SK-N-SH (cell line): ENCODE measurements around the gene NPR1. TPM values are rescaled to one million over a fixed set of nuclear protein-coding genes. Genes with fewer than 3 reads are reported as not detected.

ENCODE experiments used
- CTCF ChIA-PET: fragments of 300-600, 350-600 bp; formaldehyde crosslinking; extraction: SDS; loops from one replicate; lab custom pipeline; 2021; lab: Yijun Ruan, JAX
- POLR2A ChIA-PET: fragments of 350-600 bp; sonication (Branson Sonifier 250); formaldehyde crosslinking; extraction: SDS; loops from one replicate; lab custom pipeline; 2020; ENCODE audit warnings: antibody characterized with exemption, inconsistent platforms; lab: Yijun Ruan, JAX
- DNase-seq: peaks from one replicate; pipeline ENCODE4 v3.0.0; 2012
- H2AFZ ChIP-seq: fragments of 200-600 bp; sonication (generic); 2 replicates; pipeline ENCODE4 v1.8.1; 2016; ENCODE audit warnings: antibody characterized with exemption, mild to moderate bottlenecking, low read depth
- H3F3A ChIP-seq: fragments of 200-600 bp; sonication (generic); replicated peaks from 2 replicates; pipeline ENCODE3; 2016; ENCODE audit warnings: antibody characterized with exemption, mild to moderate bottlenecking; ENCODE audit not compliant: insufficient read depth
- H3K27ac ChIP-seq, 2 experiments: fragments of 200-500 bp in 1 of 2; fragments of 200-600 bp in 1 of 2; sonication (Bioruptor generic) in 1 of 2; sonication (generic), shearing (Covaris generic) in 1 of 2; 2 replicates each; pipeline versions ENCODE4 v1.5.1 to v1.6.1; 2014 to 2016; ENCODE audit warnings: low read depth in 2 of 2, inconsistent platforms in 1 of 2, low read length in 1 of 2, mild to moderate bottlenecking in 1 of 2, mixed read lengths in 1 of 2
- H3K27me3 ChIP-seq: fragments of 200-600 bp; sonication (generic), shearing (Covaris generic); 2 replicates; pipeline ENCODE4 v1.6.1; 2016; ENCODE audit warnings: mixed run types; ENCODE audit not compliant: insufficient read depth
- H3K36me3 ChIP-seq, 2 experiments: fragments of 200-500 bp in 1 of 2; fragments of 200-600 bp in 1 of 2; sonication (Bioruptor generic) in 1 of 2; sonication (generic) in 1 of 2; replicated peaks in 1 of 2; 2 replicates each; pipeline versions ENCODE3 to v1.5.1; 2014 to 2016; ENCODE audit warnings: low read length in 1 of 2, mild to moderate bottlenecking in 1 of 2; ENCODE audit not compliant: insufficient read depth in 2 of 2, control insufficient read depth in 1 of 2
- H3K4me1 ChIP-seq, 2 experiments: fragments of 200-500 bp in 1 of 2; fragments of 200-600 bp in 1 of 2; sonication (Bioruptor generic) in 1 of 2; sonication (generic), shearing (Covaris generic) in 1 of 2; 2 replicates each; pipeline versions ENCODE4 v1.5.1 to v1.6.1; 2014 to 2016; ENCODE audit warnings: low read depth in 1 of 2, low read length in 1 of 2, mixed run types in 1 of 2; ENCODE audit not compliant: insufficient read depth in 2 of 2, control insufficient read depth in 1 of 2
- H3K4me2 ChIP-seq: fragments of 200-600 bp; sonication (generic), shearing (Covaris generic); 2 replicates; pipeline ENCODE4 v1.6.1; 2017; ENCODE audit warnings: mixed run types
- H3K4me3 ChIP-seq, 2 experiments: fragments of 200-500 bp in 1 of 2; fragments of 200-600 bp in 1 of 2; sonication (Bioruptor generic) in 1 of 2; sonication (generic), shearing (Covaris generic) in 1 of 2; 2 replicates each; pipeline versions ENCODE4 v1.5.1 to v1.8.1; 2014 to 2016; ENCODE audit warnings: low read depth in 2 of 2, inconsistent platforms in 1 of 2, low read length in 1 of 2, mild to moderate bottlenecking in 1 of 2, mixed read lengths in 1 of 2, moderate library complexity in 1 of 2
- H3K79me2 ChIP-seq: fragments of 200-600 bp; sonication (generic); 2 replicates; pipeline ENCODE4 v1.8.1; 2017; ENCODE audit warnings: mild to moderate bottlenecking; ENCODE audit not compliant: insufficient read depth
- H3K9ac ChIP-seq: fragments of 200-600 bp; sonication (generic); 2 replicates; pipeline ENCODE4 v1.6.1; 2017; ENCODE audit warnings: mixed run types
- H3K9me2 ChIP-seq: fragments of 200-600 bp; sonication (generic); 2 replicates; pipeline ENCODE4 v1.6.1; 2017; ENCODE audit warnings: mixed run types
- H3K9me3 ChIP-seq: fragments of 200-600 bp; sonication (generic); 2 replicates; pipeline ENCODE4 v1.6.1; 2017; ENCODE audit warnings: mixed run types, mild to moderate bottlenecking, moderate library complexity
- H4K20me1 ChIP-seq: fragments of 200-600 bp; sonication (generic); 2 replicates; pipeline ENCODE4 v1.6.1; 2017; ENCODE audit warnings: mild to moderate bottlenecking, mixed run types; ENCODE audit not compliant: insufficient read depth
- CHD2 ChIP-seq: fragments of 150-350 bp; IDR thresholded peaks from 2 replicates; pipeline ENCODE4 v1.6.1; 2018; ENCODE audit warnings: low read length; ENCODE audit not compliant: partially characterized antibody
- ELF1 ChIP-seq: IDR thresholded peaks from 2 replicates; pipeline ENCODE4 v1.4.0; 2012
- EP300 ChIP-seq, 2 experiments: IDR thresholded peaks; 2 replicates each; pipeline versions ENCODE4 v1.4.0 to v1.6.1; 2012; ENCODE audit warnings: borderline replicate concordance in 1 of 2, low read depth in 1 of 2, low read length in 1 of 2
- EZH2phosphoT487 ChIP-seq: fragments of 200-600 bp; sonication (generic); IDR thresholded peaks from 2 replicates; pipeline ENCODE4 v1.6.1; 2017; ENCODE audit warnings: low read depth, mixed run types, mild to moderate bottlenecking, antibody characterized with exemption, moderate library complexity, borderline replicate concordance
- FOSL2 ChIP-seq: IDR thresholded peaks from 2 replicates; pipeline ENCODE4 v1.4.0; 2012; ENCODE audit warnings: low read depth, mild to moderate bottlenecking, moderate library complexity, borderline replicate concordance
- FOXM1 ChIP-seq: IDR thresholded peaks from 2 replicates; pipeline ENCODE4 v1.4.0; 2012; ENCODE audit warnings: low read depth, mild to moderate bottlenecking
- GATA2 ChIP-seq: sonication (generic); formaldehyde crosslinking; IDR thresholded peaks from 2 replicates; pipeline ENCODE4 v1.5.0; 2020; ENCODE audit warnings: mild to moderate bottlenecking, missing genetic modification reagents
- MXI1 ChIP-seq: IDR thresholded peaks from 2 replicates; pipeline ENCODE4 v1.6.1; 2012; ENCODE audit warnings: mild to moderate bottlenecking, low read depth, low read length, improper control_type of control experiment
- NFIC ChIP-seq: IDR thresholded peaks from 2 replicates; pipeline ENCODE4 v1.4.0; 2012; ENCODE audit warnings: borderline replicate concordance
- NRF1 ChIP-seq: IDR thresholded peaks from 2 replicates; pipeline ENCODE4 v1.6.1; 2012; ENCODE audit warnings: low read depth, mild to moderate bottlenecking, low read length
- POLR2AphosphoS5 ChIP-seq: IDR thresholded peaks from 2 replicates; pipeline ENCODE4 v1.6.1; 2012; ENCODE audit warnings: low read depth, low read length
- RAD21 ChIP-seq: IDR thresholded peaks from 2 replicates; pipeline ENCODE4 v1.6.1; 2012; ENCODE audit warnings: mild to moderate bottlenecking, low read length
- RCOR1 ChIP-seq: fragments of 150-350 bp; IDR thresholded peaks from 2 replicates; pipeline ENCODE4 v1.6.1; 2017; ENCODE audit warnings: antibody characterized with exemption, low read length
- SIN3A ChIP-seq: IDR thresholded peaks from 2 replicates; pipeline ENCODE4 v1.6.1; 2012; ENCODE audit warnings: low read depth, mild to moderate bottlenecking, low read length, moderate library complexity, borderline replicate concordance
- TAF1 ChIP-seq: IDR thresholded peaks from 2 replicates; pipeline ENCODE4 v1.6.1; 2012; ENCODE audit warnings: low read depth, mild to moderate bottlenecking, low read length, moderate library complexity, borderline replicate concordance
- TCF12 ChIP-seq: IDR thresholded peaks from 2 replicates; pipeline ENCODE4 v1.4.0; 2012
- TEAD4 ChIP-seq: IDR thresholded peaks from 2 replicates; pipeline ENCODE4 v1.4.0; 2012; ENCODE audit warnings: mild to moderate bottlenecking, borderline replicate concordance; ENCODE audit not compliant: insufficient read depth
- WGBS: methylation state at CpG from one replicate; pipeline ENCODE4 v1.1.6; 2017; ENCODE audit warnings: low lambda C conversion rate; 5-methylcytosine and 5-hydroxymethylcytosine counted together
- polyA plus RNA-seq, 3 experiments: library from polyadenylated mRNA; depleted of rRNA; stranded (reverse); fragments of >200 nt; gene quantifications; 2 replicates each; pipeline ENCODE4 v1.2.3, GENCODE V29; 2012
- TF ChIP-seq, protein P1 (sequence below): IDR thresholded peaks from 2 replicates; pipeline ENCODE4 v1.6.1; 2012; ENCODE audit warnings: mild to moderate bottlenecking, low read depth, low read length, moderate library complexity
- TF ChIP-seq, protein P2 (sequence below): IDR thresholded peaks from 2 replicates; pipeline ENCODE4; 2012
- TF ChIP-seq, protein P3 (sequence below): IDR thresholded peaks from 2 replicates; pipeline ENCODE4 v1.4.0; 2012; ENCODE audit warnings: low read depth, borderline replicate concordance
- TF ChIP-seq, protein P4 (sequence below): fragments of 200-600 bp; sonication (generic); IDR thresholded peaks from 2 replicates; pipeline ENCODE4 v1.6.1; 2017; ENCODE audit warnings: antibody characterized with exemption, mild to moderate bottlenecking, moderate library complexity
- TF ChIP-seq, protein P5 (sequence below): IDR thresholded peaks from 2 replicates; pipeline ENCODE4 v1.4.0; 2012; ENCODE audit warnings: low read depth
- TF ChIP-seq, protein P6 (sequence below): fragments of 150-350 bp; IDR thresholded peaks from 2 replicates; pipeline ENCODE4 v1.6.1; 2017; ENCODE audit warnings: antibody characterized with exemption, low read length, low read depth, borderline replicate concordance

NPR1 gene
- polyA plus RNA-seq, 1 of the 3 experiments (the other 2 are of a cell fraction): 0.12 TPM

DNA sequence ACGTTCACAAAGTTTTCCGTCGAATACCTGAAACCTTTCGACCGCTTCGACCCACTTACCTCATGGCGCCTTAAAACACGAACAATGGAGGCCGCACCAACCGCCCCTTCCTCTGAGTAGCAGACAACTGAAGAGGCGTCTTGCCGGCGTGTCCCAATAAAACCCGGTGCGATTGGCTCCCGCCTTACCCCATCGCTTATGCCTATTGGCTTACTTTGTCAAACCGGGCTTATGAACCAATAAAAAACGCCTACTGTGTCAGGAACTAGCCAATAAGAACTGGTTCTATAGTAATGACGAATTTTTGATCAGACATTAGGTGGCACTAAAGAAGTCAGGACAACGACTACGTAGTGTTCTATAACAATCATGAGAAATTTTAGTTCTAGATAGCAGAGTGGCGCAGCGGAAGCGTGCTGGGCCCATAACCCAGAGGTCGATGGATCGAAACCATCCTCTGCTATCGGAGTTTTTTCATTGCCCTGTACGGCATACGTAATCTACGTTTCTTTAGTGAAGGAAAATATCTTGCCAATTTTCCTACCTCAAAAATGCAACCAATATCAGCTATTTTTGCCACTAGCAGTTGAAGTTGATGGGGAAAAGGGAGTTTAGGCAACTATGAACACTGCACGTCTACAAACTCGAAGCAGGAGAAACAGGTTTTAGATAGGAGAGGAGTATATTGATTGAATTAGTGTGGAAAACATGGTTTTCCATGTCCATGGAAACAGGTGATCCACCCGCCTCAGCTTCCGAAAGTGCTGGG, 7.4 kb upstream of the NPR1 start, which contains the start of gene ILF2:
Gene ILF2 (minus strand): TSS at position 135 of the 769 bp plus-strand sequence. CDS start 71 bp downstream, at position 64.
- Histone ChIP-seq H3K9me2 (no peaks in the 10 kb centered on the region), H2AFZ (peak within 1 kb of the TSS; percentile 99), H3K4me3 (peak within 1 kb of the TSS; percentile 65 to 83), H4K20me1 (no peaks in the 10 kb centered on the region), H3K4me2 (peak within 1 kb of the TSS; percentile 95), H3K79me2 (peaks cover 47% of the 10 kb centered on the region), H3K36me3 (peaks cover 23 to 35% of the 10 kb centered on the region in 2 experiments), H3K9ac (peak within 1 kb of the TSS; percentile 96), H3K27ac (peak within 1 kb of the TSS; percentile 70 to 89), H3F3A (peaks cover 31% of the 10 kb centered on the region), H3K9me3 (no peaks in the 10 kb centered on the region), H3K4me1 (peaks cover 7% of the 10 kb centered on the region in 2 experiments; a peak in 2 of 4 replicates), H3K27me3 (no peaks in the 10 kb centered on the region)
- WGBS: under 1% methylated on average over 35 of the region's 35 CpGs
- POLR2A ChIA-PET: interaction anchor here (1.3 to 1.9 kb wide), 2 partner anchors 84 to 319 kb away, joined by 3 to 6 read pairs; partner anchors contain the start of gene RPS27
- CTCF ChIA-PET: interaction anchor here (0.8 to 2.3 kb wide), 11 partner anchors 9 to 316 kb away, joined by 3 to 8 read pairs (median 4); partner anchors contain the start of gene SLC27A3
- DNase-seq: peak; percentile 91
- TF ChIP-seq, protein P1, sequence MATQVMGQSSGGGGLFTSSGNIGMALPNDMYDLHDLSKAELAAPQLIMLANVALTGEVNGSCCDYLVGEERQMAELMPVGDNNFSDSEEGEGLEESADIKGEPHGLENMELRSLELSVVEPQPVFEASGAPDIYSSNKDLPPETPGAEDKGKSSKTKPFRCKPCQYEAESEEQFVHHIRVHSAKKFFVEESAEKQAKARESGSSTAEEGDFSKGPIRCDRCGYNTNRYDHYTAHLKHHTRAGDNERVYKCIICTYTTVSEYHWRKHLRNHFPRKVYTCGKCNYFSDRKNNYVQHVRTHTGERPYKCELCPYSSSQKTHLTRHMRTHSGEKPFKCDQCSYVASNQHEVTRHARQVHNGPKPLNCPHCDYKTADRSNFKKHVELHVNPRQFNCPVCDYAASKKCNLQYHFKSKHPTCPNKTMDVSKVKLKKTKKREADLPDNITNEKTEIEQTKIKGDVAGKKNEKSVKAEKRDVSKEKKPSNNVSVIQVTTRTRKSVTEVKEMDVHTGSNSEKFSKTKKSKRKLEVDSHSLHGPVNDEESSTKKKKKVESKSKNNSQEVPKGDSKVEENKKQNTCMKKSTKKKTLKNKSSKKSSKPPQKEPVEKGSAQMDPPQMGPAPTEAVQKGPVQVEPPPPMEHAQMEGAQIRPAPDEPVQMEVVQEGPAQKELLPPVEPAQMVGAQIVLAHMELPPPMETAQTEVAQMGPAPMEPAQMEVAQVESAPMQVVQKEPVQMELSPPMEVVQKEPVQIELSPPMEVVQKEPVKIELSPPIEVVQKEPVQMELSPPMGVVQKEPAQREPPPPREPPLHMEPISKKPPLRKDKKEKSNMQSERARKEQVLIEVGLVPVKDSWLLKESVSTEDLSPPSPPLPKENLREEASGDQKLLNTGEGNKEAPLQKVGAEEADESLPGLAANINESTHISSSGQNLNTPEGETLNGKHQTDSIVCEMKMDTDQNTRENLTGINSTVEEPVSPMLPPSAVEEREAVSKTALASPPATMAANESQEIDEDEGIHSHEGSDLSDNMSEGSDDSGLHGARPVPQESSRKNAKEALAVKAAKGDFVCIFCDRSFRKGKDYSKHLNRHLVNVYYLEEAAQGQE: peak; percentile 29; the same call in 1 of the 2 replicates
- TF ChIP-seq FOSL2: peak; percentile 79
- TF ChIP-seq NFIC: 0 out of 2 replicates have a peak, but pooled peaks have one; percentile 6
- no peak; the same call in 1 of the 2 replicates for TF ChIP-seq SIN3A
- TF ChIP-seq, protein P2, sequence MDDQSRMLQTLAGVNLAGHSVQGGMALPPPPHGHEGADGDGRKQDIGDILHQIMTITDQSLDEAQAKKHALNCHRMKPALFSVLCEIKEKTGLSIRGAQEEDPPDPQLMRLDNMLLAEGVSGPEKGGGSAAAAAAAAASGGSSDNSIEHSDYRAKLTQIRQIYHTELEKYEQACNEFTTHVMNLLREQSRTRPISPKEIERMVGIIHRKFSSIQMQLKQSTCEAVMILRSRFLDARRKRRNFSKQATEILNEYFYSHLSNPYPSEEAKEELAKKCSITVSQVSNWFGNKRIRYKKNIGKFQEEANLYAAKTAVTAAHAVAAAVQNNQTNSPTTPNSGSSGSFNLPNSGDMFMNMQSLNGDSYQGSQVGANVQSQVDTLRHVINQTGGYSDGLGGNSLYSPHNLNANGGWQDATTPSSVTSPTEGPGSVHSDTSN: no peak; the same call in 1 of the 2 replicates
- no peak for TF ChIP-seq TCF12
- peak; percentile 45; the same call in 1 of the 2 replicates for TF ChIP-seq FOXM1
- TF ChIP-seq, protein P3, sequence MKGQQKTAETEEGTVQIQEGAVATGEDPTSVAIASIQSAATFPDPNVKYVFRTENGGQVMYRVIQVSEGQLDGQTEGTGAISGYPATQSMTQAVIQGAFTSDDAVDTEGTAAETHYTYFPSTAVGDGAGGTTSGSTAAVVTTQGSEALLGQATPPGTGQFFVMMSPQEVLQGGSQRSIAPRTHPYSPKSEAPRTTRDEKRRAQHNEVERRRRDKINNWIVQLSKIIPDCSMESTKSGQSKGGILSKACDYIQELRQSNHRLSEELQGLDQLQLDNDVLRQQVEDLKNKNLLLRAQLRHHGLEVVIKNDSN: no peak
- TF ChIP-seq GATA2 (CRISPR knock-in tag): peak; percentile 63
- peak in 1 of 2 experiments; percentile 50; a peak in 1 of 4 replicates for TF ChIP-seq EP300 (IDR thresholded peaks at IDR 0.05; ENCODE audit: borderline replicate concordance in 1 of 2, low read depth in 1 of 2, low read length in 1 of 2)
- TF ChIP-seq, protein P4, sequence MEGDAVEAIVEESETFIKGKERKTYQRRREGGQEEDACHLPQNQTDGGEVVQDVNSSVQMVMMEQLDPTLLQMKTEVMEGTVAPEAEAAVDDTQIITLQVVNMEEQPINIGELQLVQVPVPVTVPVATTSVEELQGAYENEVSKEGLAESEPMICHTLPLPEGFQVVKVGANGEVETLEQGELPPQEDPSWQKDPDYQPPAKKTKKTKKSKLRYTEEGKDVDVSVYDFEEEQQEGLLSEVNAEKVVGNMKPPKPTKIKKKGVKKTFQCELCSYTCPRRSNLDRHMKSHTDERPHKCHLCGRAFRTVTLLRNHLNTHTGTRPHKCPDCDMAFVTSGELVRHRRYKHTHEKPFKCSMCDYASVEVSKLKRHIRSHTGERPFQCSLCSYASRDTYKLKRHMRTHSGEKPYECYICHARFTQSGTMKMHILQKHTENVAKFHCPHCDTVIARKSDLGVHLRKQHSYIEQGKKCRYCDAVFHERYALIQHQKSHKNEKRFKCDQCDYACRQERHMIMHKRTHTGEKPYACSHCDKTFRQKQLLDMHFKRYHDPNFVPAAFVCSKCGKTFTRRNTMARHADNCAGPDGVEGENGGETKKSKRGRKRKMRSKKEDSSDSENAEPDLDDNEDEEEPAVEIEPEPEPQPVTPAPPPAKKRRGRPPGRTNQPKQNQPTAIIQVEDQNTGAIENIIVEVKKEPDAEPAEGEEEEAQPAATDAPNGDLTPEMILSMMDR: peak; percentile 33
- TF ChIP-seq, protein P5, sequence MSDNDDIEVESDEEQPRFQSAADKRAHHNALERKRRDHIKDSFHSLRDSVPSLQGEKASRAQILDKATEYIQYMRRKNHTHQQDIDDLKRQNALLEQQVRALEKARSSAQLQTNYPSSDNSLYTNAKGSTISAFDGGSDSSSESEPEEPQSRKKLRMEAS: peak; percentile 83
- peak; percentile 85 for TF ChIP-seq CHD2
- no peak for TF ChIP-seq RAD21
- TF ChIP-seq, protein P6, sequence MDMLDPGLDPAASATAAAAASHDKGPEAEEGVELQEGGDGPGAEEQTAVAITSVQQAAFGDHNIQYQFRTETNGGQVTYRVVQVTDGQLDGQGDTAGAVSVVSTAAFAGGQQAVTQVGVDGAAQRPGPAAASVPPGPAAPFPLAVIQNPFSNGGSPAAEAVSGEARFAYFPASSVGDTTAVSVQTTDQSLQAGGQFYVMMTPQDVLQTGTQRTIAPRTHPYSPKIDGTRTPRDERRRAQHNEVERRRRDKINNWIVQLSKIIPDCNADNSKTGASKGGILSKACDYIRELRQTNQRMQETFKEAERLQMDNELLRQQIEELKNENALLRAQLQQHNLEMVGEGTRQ: no peak
- TF ChIP-seq ELF1: no peak
- peak; percentile 90 for TF ChIP-seq MXI1
- peak; percentile 98 for TF ChIP-seq POLR2AphosphoS5
- TF ChIP-seq EZH2phosphoT487: no peak
- no peak for TF ChIP-seq NRF1
- peak; percentile 67; the same call in 1 of the 2 replicates for TF ChIP-seq RCOR1
- peak; percentile 92 for TF ChIP-seq TAF1
- TF ChIP-seq TEAD4: peak; percentile 86; the same call in 1 of the 2 replicates
